Neuronal stem cell (in vitro differentiated cells): ENCODE data around the gene CHRM2.

Experiments
- DNase-seq: peaks from one replicate; pipeline ENCODE4 v3.0.0-alpha.2; 2013; ENCODE audit warnings: low spot score
- H2AFZ ChIP-seq: one replicate; pipeline ENCODE4 v1.6.1; 2013; ENCODE audit warnings: mild to moderate bottlenecking, low read length, inconsistent platforms
- H2AK5ac ChIP-seq: 2 replicates; pipeline ENCODE4 v1.6.1; 2013; ENCODE audit warnings: low read depth, mild to moderate bottlenecking, inconsistent platforms, low read length, moderate library complexity, mixed read lengths
- H2BK120ac ChIP-seq: 2 replicates; pipeline ENCODE4 v1.6.1; 2013; ENCODE audit warnings: low read depth, mild to moderate bottlenecking, inconsistent platforms, low read length, moderate library complexity, mixed read lengths
- H2BK12ac ChIP-seq: one replicate; pipeline ENCODE4 v1.6.1; 2013; ENCODE audit warnings: low read length, inconsistent platforms
- H2BK15ac ChIP-seq: 2 replicates; pipeline ENCODE4 v1.6.1; 2013; ENCODE audit warnings: mild to moderate bottlenecking, low read length, inconsistent platforms, mixed read lengths
- H2BK5ac ChIP-seq: one replicate; pipeline ENCODE4 v1.6.1; 2013; ENCODE audit warnings: inconsistent platforms, mild to moderate bottlenecking, low read length, moderate library complexity
- H3K14ac ChIP-seq: one replicate; pipeline ENCODE4 v1.6.1; 2013; ENCODE audit warnings: low read length, inconsistent platforms
- H3K18ac ChIP-seq: 2 replicates; pipeline ENCODE4 v1.6.1; 2013; ENCODE audit warnings: low read length, inconsistent platforms
- H3K23ac ChIP-seq: 2 replicates; pipeline ENCODE4 v1.6.1; 2013; ENCODE audit warnings: low read depth, mild to moderate bottlenecking, mixed read lengths, low read length, inconsistent platforms; ENCODE audit not compliant: poor library complexity
- H3K27ac ChIP-seq: replicated peaks from 3 replicates; pipeline ENCODE4 v1.5.1; 2013; ENCODE audit warnings: low read length, inconsistent platforms
- H3K27me3 ChIP-seq, 3 experiments: 2 replicates each; pipeline ENCODE4 v1.6.1; 2013; ENCODE audit warnings: low read length in 3 of 3, mild to moderate bottlenecking in 2 of 3, inconsistent platforms in 1 of 3, low read depth in 1 of 3, mixed read lengths in 1 of 3, moderate library complexity in 1 of 3; ENCODE audit not compliant: control insufficient read depth in 3 of 3, insufficient read depth in 3 of 3
- H3K36me3 ChIP-seq, 2 donors: replicated peaks in 1 of 2; 2 replicates each; pipeline ENCODE4 v1.6.1; 2013; ENCODE audit warnings: low read length in 2 of 2; ENCODE audit not compliant: control insufficient read depth in 2 of 2, insufficient read depth in 2 of 2
- H3K4ac ChIP-seq: 2 replicates; pipeline ENCODE4 v1.6.1; 2013; ENCODE audit warnings: inconsistent platforms, mild to moderate bottlenecking, low read length, moderate library complexity
- H3K4me1 ChIP-seq, 2 donors: 1 replicate in 1 of 2; 2 replicates in 1 of 2; pipeline ENCODE4 v1.6.1; 2013; ENCODE audit warnings: low read length in 2 of 2, low read depth in 1 of 2; ENCODE audit not compliant: control insufficient read depth in 2 of 2, insufficient read depth in 1 of 2
- H3K4me2 ChIP-seq: one replicate; pipeline ENCODE4 v1.6.1; 2013; ENCODE audit warnings: mild to moderate bottlenecking, low read length, inconsistent platforms; ENCODE audit not compliant: insufficient read depth, poor library complexity, severe bottlenecking
- H3K4me3 ChIP-seq, 2 donors: 2 replicates each; pipeline ENCODE4 v1.5.1; 2013; ENCODE audit warnings: low read length in 2 of 2, mild to moderate bottlenecking in 2 of 2, inconsistent platforms in 1 of 2, moderate library complexity in 1 of 2
- H3K79me1 ChIP-seq: one replicate; pipeline ENCODE4 v1.6.1; 2013; ENCODE audit warnings: low read depth, mild to moderate bottlenecking, inconsistent platforms, low read length, moderate library complexity
- H3K9ac ChIP-seq: one replicate; pipeline ENCODE4 v1.6.1; 2013; ENCODE audit warnings: mild to moderate bottlenecking, low read depth, low read length, inconsistent platforms; ENCODE audit not compliant: poor library complexity
- H3K9me3 ChIP-seq, 2 donors: replicated peaks in 1 of 2; 2 replicates each; pipeline versions ENCODE3 to v1.6.1; 2013; ENCODE audit warnings: low read length in 2 of 2, mild to moderate bottlenecking in 2 of 2, inconsistent platforms in 1 of 2, low read depth in 1 of 2, mixed read lengths in 1 of 2, moderate library complexity in 1 of 2; ENCODE audit not compliant: control insufficient read depth in 2 of 2, insufficient read depth in 1 of 2
- H4K8ac ChIP-seq: one replicate; pipeline ENCODE4 v1.6.1; 2013; ENCODE audit warnings: low read depth, mild to moderate bottlenecking, inconsistent platforms, low read length, moderate library complexity
- H4K91ac ChIP-seq: one replicate; pipeline ENCODE4 v1.6.1; 2013; ENCODE audit warnings: low read length, low read depth, mild to moderate bottlenecking, inconsistent platforms; ENCODE audit not compliant: poor library complexity
- WGBS, 2 donors: extraction: QIAGEN DNeasy Blood & Tissue Kit; methylation state at CpG; one replicate each; pipeline ENCODE4 v1.1.7; 2013; ENCODE audit warnings: missing lambda C conversion rate in 2 of 2, mixed read lengths in 1 of 2; ENCODE audit not compliant: insufficient read length in 2 of 2, insufficient replicate concordance in 1 of 2; ENCODE audit errors: extremely low coverage in 2 of 2; 5-methylcytosine and 5-hydroxymethylcytosine counted together

Gene CHRM2

DNA sequence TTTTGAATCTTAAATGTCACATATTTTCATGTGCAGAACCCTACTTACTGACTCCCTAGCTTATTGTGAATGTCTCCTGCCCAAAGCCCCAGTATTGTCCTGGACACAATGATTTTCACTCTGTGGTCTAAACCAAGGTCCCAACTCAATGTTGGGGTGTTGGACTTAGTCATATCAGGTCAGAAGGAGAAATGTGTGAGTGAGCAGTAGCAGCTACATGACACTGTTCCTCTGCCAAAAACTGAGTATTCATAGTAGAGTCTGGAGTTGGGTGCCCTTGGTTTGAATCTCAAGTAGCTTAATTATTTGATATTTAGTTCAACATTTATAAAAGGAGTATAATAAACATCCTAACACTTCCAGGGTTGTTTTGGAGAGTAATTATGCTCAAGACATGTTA is 141.0 kb downstream of the CHRM2 start:
- Histone ChIP-seq H2AFZ (no peak overlapping the region), H3K14ac (no peak overlapping the region), H4K91ac (no peak overlapping the region), H2BK120ac (no peak overlapping the region), H2BK12ac (no peak overlapping the region), H2BK15ac (no peak overlapping the region), H3K4me2 (no peak overlapping the region), H3K27me3 (no peaks in the 10 kb centered on the region), H3K23ac (no peak overlapping the region), H3K4me1 (no peaks in the 10 kb centered on the region), H2BK5ac (no peak overlapping the region), H3K36me3 (no peaks in the 10 kb centered on the region), H3K79me1 (no peaks in the 10 kb centered on the region), H3K27ac (no peak overlapping the region), H4K8ac (no peak overlapping the region), H3K18ac (no peak overlapping the region), H3K4me3 (no peak overlapping the region), H2AK5ac (no peak overlapping the region), H3K4ac (no peak overlapping the region), H3K9ac (no peak overlapping the region), H3K9me3 (no peaks in the 10 kb centered on the region)
- DNase-seq: no peak

DNA sequence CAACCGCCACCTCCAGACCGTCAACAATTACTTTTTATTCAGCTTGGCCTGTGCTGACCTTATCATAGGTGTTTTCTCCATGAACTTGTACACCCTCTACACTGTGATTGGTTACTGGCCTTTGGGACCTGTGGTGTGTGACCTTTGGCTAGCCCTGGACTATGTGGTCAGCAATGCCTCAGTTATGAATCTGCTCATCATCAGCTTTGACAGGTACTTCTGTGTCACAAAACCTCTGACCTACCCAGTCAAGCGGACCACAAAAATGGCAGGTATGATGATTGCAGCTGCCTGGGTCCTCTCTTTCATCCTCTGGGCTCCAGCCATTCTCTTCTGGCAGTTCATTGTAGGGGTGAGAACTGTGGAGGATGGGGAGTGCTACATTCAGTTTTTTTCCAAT is 146.6 kb downstream of the CHRM2 start:
- H3K36me3 ChIP-seq: no peaks in the 10 kb centered on the region
- H3K9me3 ChIP-seq: no peaks in the 10 kb centered on the region
- no peak for DNase-seq
- H2AFZ ChIP-seq: no peak overlapping the region
- no peak overlapping the region for H2BK15ac ChIP-seq
- H3K4me3 ChIP-seq: peak overlapping the region in 1 of 2 donors; percentile 25
- no peak overlapping the region for H2AK5ac ChIP-seq
- H2BK12ac ChIP-seq: no peak overlapping the region
- no CpG with 5 or more reads among the region's 3 CpGs for WGBS, 2 donors
- H3K4me2 ChIP-seq: no peak overlapping the region
- no peak overlapping the region for H4K8ac ChIP-seq
- H3K9ac ChIP-seq: no peak overlapping the region
- no peak overlapping the region for H3K27ac ChIP-seq
- no peaks in the 10 kb centered on the region for H3K79me1 ChIP-seq
- H3K14ac ChIP-seq: no peak overlapping the region
- H2BK5ac ChIP-seq: no peak overlapping the region
- H3K27me3 ChIP-seq: no peaks in the 10 kb centered on the region
- H4K91ac ChIP-seq: no peak overlapping the region
- H3K18ac ChIP-seq: no peak overlapping the region
- H2BK120ac ChIP-seq: no peak overlapping the region
- H3K4me1 ChIP-seq: peaks cover 3 to 15% of the 10 kb centered on the region in 2 donors
- no peak overlapping the region for H3K23ac ChIP-seq
- H3K4ac ChIP-seq: no peak overlapping the region

DNA sequence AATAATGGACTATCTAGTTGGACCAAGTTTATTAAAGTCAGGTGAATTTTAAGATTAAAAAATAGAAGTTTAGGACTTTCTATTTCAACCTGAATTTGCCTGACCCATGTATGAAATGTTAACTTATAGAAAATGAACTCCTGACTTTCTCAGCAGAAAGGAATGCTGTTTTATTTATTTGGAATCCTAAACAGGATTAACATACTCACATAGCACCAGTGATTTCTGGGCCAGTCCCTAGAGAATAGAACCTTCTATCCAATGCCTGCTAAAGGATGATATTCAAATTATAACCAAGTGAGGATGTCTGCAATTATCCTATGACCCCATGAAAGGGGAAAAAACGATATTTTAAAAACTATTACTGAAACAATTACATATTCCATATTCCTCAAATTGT is 148.8 kb downstream of the CHRM2 start:
- WGBS, 2 donors: no CpG with 5 or more reads among the region's 1 CpG
- no peak overlapping the region for H3K4ac ChIP-seq

DNA sequence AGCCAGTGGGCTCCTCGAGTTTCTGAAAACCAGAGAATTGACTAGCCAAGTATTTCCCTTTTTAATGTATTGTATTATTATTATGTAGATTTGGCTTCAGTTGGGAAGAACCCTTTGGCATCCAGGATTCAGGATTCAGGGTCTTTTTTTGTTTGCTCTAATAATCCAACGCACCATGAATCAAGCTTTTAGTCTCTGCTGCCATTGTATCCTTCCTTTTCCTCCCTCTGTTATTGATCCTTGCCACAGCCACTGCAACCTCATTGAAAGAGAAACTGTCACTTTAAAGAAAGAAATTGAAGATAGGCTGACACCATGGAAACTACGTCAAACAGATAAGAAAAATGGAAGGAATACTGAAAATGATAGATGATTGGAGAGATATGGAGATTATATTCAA is 150.0 kb downstream of the CHRM2 start:
- Histone ChIP-seq H2BK15ac (no peak overlapping the region), H3K4ac (no peak overlapping the region), H2BK12ac (no peak overlapping the region), H3K9me3 (no peaks in the 10 kb centered on the region), H3K27me3 (no peaks in the 10 kb centered on the region), H3K4me1 (peaks cover 3 to 15% of the 10 kb centered on the region in 2 donors), H4K91ac (no peak overlapping the region), H3K9ac (no peak overlapping the region), H3K4me2 (peak overlapping the region; percentile 12), H3K36me3 (no peaks in the 10 kb centered on the region), H2BK5ac (no peak overlapping the region), H3K18ac (no peak overlapping the region), H2BK120ac (no peak overlapping the region), H3K4me3 (no peak overlapping the region), H3K27ac (no peak overlapping the region), H3K14ac (no peak overlapping the region), H4K8ac (no peak overlapping the region), H2AK5ac (no peak overlapping the region), H2AFZ (no peak overlapping the region), H3K79me1 (no peaks in the 10 kb centered on the region), H3K23ac (no peak overlapping the region)
- no CpG with 5 or more reads among the region's 3 CpGs for WGBS, 2 donors
- peak; percentile 4 for DNase-seq

More for the DNA sequence above, 148.8 kb downstream of the CHRM2 start:
- no peaks in the 10 kb centered on the region for H3K9me3 ChIP-seq
- H3K9ac ChIP-seq: no peak overlapping the region
- no peak overlapping the region for H3K4me3 ChIP-seq
- no peak overlapping the region for H4K8ac ChIP-seq
- no peak overlapping the region for H3K14ac ChIP-seq
- H3K27ac ChIP-seq: no peak overlapping the region
- no peak overlapping the region for H2BK5ac ChIP-seq
- no peak overlapping the region for H4K91ac ChIP-seq
- no peak for DNase-seq
- H2BK12ac ChIP-seq: no peak overlapping the region
- no peak overlapping the region for H3K18ac ChIP-seq
- no peak overlapping the region for H2AFZ ChIP-seq
- H3K4me1 ChIP-seq: peaks cover 3 to 15% of the 10 kb centered on the region in 2 donors
- no peak overlapping the region for H3K4me2 ChIP-seq
- no peak overlapping the region for H3K23ac ChIP-seq
- no peak overlapping the region for H2AK5ac ChIP-seq
- no peaks in the 10 kb centered on the region for H3K27me3 ChIP-seq
- no peak overlapping the region for H2BK15ac ChIP-seq
- no peak overlapping the region for H2BK120ac ChIP-seq
- no peaks in the 10 kb centered on the region for H3K79me1 ChIP-seq
- H3K36me3 ChIP-seq: no peaks in the 10 kb centered on the region
